ENCODE results near the gene C7. TPM values are rescaled to one million over a fixed set of nuclear protein-coding genes. Genes with fewer than 3 reads are reported as not detected.
"Not testable (repeated sequence)": the region's sequence is repeated elsewhere in the genome, so short reads cannot be mapped to it uniquely, and the experiment has no call there.

The C7 gene
- total RNA-seq, 1 donor from 2014 or later: 32.3 TPM

DNA sequence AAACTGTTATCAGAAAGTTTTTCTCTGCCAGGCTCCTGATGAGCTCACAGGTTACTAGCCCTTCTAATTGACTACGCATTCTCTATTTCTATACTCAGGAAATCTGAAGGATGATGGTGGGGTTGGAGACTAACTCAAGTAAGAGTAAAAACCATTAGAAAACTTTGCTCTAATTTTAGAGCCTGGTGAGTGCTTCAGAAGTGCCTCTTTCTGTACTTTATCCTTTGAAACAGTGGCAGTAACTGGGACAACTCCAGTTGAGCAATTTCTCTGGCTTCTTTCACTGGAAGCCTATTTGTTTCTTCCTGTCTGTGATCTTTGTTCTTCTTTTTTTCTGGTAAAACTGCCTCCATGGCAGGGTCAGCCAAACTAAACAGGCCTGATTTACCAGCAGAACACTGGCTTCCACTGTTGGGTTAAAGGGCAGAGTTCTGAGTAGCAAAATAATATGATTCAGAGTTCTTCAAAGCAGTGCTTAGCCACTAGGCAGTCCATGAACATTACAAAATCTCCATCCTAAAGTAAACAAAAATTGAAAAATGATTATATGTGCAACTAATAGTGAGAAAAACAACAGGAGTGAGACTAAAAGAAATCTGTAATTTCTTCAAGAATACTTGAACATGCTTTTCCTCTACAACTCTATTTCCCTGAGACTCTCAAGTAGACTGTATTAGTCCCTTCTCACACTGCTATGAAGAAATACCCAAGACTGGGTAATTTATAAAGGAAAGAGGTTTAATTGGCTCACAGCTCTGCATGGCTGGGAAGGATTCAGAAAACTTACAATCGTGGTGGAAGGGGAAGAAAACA lies 82.1 kb downstream of the C7 start:
- peak; percentile 18 for DNase-seq (ENCODE audit: low spot score)

DNA sequence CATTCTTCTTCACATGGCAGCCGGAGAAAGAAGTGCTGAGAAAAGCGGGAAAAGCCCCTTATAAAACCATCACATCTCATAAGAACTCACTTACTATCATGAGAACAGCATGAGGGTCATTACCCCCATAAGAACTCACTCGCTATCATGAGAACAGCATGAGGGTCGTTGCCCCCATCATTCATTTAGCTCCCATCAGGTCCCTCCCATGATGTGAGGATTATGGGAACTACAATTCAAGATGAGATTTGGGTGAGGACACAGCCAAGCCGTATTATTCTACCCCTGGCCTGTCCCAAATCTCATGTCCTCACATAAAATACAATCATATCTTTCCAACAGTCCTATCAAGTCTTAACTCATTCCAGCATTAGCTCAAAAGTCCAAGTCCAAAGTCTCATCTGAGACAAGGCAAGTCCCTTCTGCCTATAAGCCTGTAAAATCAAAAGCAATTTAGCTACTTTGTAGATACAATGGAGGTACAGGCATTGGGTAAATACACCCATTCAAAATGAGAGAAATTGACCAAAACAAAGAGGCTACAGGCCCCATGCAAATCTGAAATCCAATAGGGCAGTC lies 82.8 kb downstream of the C7 start:
- DNase-seq (ENCODE audit: low spot score): no peak

DNA sequence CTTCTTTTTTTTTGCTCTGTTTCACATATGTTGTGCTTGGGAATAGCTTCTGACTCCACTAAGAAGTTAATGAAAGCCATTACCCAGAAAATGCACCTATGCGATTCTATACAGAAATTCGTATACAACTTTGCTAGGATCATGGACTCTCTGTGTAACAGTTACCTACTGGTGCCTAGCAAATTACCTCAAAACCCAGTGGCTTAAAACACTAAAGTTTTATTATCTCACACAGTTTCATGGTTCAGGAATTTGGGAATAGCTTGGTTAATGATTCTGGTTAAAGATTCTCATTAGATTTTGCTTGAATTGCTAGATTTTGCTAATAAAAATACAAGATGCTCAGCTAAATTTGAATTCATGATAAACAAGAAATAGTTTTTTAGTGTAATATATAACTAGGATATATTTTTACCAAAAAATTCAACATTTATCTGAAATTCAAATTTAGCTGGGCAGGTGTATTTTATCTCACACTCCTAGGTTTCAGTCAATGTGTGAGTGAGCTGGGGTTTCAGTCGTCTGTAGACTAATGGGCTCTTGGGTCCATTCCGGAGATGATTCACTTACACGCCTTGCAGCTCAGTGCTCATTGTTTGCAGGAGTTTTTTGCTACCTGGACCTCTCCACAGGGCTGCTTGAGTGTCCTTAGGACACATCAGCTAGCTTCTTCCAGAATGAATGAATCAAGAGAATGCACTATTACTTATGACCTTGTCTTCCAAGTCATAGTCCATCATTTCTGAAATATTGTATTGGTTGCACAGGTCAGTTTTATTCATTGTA lies 86.7 kb downstream of the C7 start:
- no peak for DNase-seq (ENCODE audit: low spot score)

DNA sequence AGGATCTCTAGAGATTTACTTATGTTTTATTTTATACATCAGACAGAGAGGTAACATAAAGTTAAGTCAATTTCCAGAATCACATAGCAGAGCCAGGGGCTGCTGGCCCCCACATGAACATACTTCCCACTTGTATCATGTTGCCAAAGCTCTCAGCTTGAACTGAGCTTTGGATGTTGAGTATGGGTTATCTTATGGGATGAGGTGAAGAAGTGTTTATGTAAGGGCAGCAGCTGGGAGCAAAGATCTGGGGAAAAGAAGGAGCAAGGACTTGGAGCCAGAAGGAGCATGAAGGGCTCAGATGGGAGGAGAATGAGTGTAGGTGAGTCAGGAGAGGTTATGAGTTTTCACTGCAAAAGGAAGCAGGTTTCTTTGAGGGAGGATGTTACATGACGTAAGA lies 89.8 kb downstream of the C7 start:
- peak; percentile 29 for DNase-seq (ENCODE audit: low spot score)

GRCh38 chr5:40999966-41000365 lies 90.7 kb downstream of the C7 start:
- no peak for DNase-seq (ENCODE audit: low spot score)

- no peak for DNase-seq (ENCODE audit: low spot score)
Measured at GRCh38 chr5:41003670-41004376, 94.5 kb downstream of the C7 start.

DNA sequence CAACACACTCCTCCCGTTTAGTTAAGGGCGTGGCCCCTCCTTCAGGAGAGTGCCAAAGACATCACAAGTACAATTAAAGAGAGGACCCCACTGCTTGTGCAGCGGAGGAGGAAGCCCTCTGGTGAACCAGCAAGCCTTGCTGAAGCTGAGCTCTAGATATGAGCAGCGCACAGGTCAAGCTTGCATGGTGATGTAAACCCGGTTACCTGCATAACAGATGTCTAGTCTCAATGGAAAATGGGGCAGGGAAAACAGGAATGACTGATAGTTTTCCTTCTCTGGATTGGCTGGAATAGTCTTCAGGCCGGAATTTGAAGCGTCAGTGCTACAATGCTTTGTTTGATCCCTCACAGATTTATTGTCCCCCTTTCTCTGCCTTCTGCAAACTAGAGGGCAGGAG lies 95.6 kb downstream of the C7 start:
- no peak for DNase-seq (ENCODE audit: low spot score)

DNA sequence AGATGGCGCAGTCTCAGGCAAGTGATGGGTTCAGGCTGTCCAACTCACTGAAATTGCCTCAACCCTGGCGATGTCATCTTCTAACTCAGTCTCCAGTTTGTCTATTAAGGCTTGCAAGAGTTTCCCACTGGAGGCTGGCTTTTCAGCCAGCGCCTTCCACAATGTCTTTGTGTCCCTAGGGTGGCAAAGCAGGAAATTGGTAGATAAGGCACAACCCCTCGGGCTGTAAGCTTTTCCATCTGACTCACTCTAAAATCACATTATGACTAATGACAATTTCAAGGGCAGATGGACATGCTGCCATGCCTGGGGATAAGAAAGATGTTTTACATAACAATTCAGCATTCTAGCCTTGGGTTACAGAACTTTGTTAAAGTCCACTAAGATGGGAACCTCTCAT lies 99.9 kb downstream of the C7 start:
- DNase-seq (ENCODE audit: low spot score): no peak

- no peak for DNase-seq (ENCODE audit: low spot score)
Measured at GRCh38 chr5:41010572-41010971, 101.3 kb downstream of the C7 start.

DNA sequence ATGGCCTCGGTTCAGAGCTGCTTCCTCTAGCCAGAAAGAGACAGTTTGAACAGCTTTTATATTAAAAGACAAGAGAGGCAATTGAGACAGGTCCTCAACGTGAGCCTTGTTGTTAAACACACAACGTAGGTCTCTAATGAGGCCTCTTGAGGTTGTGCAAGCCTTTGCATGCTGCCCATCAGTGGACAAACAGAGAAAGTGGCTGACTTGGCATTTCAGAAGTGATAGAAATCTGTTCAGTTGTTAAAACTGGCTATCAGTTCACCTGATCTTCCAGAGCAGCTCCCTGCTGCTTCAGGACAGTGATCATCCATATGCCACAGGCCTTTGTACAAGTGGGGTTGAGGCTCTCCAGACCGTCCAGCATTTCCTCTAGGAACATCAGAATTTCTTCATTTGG lies 103.0 kb downstream of the C7 start:
- no peak for DNase-seq (ENCODE audit: low spot score)

GRCh38 chr5:41022600-41022999 lies 113.3 kb downstream of the C7 start:
- DNase-seq (ENCODE audit: low spot score): not testable (repeated sequence)

Other genes with a start within 250 kb of the C7 start
- 23.6 TPM for gene PTGER4, start 229.6 kb upstream of the C7 start, total RNA-seq (ENCODE audit: insufficient read depth, low replicate concordance)
- gene TTC33, start 153.5 kb upstream of the C7 start, total RNA-seq (ENCODE audit: insufficient read depth, low replicate concordance): 31.5 TPM
- gene PRKAA1, start 111.1 kb upstream of the C7 start, total RNA-seq (ENCODE audit: insufficient read depth, low replicate concordance): 108 TPM
- gene RPL37, start 74.3 kb upstream of the C7 start, total RNA-seq (ENCODE audit: insufficient read depth, low replicate concordance): 649 TPM
- gene CARD6, start 68.1 kb upstream of the C7 start, total RNA-seq (ENCODE audit: insufficient read depth, low replicate concordance): 5.1 TPM
- gene MROH2B, start 161.8 kb downstream of the C7 start, total RNA-seq (ENCODE audit: insufficient read depth, low replicate concordance): not detected